Measurements from ENCODE around the gene AFTPH.
A peak's percentile ranks its signal among the peaks of the same experiment; 100 is the strongest.

AFTPH gene

DNA sequence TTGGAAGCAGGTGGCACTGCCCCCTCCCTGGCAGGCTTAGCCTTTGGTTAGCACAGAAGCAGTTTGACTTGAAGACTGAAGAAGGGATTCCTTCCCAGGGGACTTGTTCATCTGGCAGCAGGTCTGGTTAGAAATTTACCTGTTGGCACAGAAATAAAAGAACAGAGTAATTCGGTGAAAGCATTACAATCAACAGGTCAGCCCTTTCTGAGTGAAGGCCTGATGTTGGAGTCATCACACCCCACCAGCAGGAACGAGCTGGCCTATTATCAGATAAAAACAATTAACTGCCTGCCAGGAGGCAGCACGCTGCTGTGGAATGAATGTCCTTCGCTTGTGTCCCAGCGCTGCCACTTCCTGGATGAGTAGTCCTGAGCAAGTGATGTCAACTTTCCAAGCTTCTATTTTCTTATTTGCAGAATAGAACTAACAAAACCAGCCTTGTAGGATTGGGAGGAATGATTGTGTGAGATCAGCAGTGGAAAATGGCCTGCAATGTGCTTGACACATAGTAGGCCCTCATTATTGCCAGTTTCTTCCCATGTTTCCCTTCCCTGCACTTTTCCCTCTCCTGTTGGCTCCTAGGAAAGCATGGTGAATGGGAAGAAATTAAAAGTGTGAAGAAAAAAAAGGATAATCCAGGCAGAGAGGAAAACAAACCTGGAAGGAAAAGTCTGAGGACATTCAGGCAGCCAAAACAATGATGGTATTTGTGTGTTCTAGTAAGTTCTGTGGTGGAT, 41.2 kb upstream of the AFTPH start:
- H3K36me3 ChIP-seq (ENCODE audit: control insufficient read depth, insufficient read depth, low read length) = no peaks in the 10 kb centered on the region
- H3K4me2 ChIP-seq (ENCODE audit: low read length) = no peak overlapping the region
- H3K79me2 ChIP-seq = no peaks in the 10 kb centered on the region
- no peaks in the 10 kb centered on the region for H3K27me3 ChIP-seq (ENCODE audit: control insufficient read depth, insufficient read depth, low read length)
- H3K9ac ChIP-seq = no peak overlapping the region
- H2AFZ ChIP-seq = peak overlapping the region; percentile 36
- TF ChIP-seq, protein P1, sequence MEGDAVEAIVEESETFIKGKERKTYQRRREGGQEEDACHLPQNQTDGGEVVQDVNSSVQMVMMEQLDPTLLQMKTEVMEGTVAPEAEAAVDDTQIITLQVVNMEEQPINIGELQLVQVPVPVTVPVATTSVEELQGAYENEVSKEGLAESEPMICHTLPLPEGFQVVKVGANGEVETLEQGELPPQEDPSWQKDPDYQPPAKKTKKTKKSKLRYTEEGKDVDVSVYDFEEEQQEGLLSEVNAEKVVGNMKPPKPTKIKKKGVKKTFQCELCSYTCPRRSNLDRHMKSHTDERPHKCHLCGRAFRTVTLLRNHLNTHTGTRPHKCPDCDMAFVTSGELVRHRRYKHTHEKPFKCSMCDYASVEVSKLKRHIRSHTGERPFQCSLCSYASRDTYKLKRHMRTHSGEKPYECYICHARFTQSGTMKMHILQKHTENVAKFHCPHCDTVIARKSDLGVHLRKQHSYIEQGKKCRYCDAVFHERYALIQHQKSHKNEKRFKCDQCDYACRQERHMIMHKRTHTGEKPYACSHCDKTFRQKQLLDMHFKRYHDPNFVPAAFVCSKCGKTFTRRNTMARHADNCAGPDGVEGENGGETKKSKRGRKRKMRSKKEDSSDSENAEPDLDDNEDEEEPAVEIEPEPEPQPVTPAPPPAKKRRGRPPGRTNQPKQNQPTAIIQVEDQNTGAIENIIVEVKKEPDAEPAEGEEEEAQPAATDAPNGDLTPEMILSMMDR (IDR thresholded peaks at IDR 0.05) = no peak
- H3K9me3 ChIP-seq (ENCODE audit: control insufficient read depth, low read length) = no peaks in the 10 kb centered on the region
- peaks cover 7% of the 10 kb centered on the region for H3K4me1 ChIP-seq
- no peak overlapping the region for H3K27ac ChIP-seq
- H3K4me3 ChIP-seq (ENCODE audit: low read depth, low read length) = no peak overlapping the region

DNA sequence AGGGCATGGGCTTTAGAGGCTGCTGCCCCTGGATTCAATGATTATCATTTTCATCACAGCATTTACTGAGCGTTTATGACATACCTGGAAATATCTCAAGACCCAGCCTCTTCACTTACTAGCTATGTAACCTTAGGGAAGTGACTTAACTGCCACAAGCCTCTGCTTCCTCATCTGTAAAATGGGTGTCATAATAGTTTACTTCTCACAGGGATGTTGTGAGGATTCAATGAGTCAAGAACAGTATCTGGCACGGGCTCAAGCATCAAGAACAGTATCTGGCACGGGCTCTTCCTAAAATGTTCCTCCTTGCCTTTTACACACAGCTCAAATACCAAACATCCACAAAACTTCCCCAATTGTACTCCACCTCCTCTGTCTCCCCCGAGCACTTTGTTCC, 38.8 kb upstream of the AFTPH start:
- H3K79me2 ChIP-seq = no peaks in the 10 kb centered on the region

DNA sequence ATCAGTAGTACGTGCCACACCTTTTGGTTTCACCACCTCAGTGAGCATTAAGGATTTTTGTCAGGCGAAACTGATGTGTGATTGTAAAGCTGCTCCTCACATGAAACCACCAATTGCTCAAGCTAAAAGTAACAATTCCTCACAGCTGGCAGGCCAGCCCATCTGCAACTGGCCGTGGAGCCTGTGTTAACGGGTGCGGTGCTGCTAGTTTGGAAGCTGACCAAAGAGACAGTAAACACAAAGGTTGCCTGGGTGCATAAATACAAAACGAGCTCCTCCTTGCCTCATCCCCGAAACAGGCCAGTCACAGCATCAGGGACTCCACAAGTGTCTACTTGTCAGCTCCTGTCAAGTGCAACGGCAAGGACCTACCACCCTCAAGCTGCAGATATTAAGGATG, 38.2 kb upstream of the AFTPH start:
- Histone ChIP-seq H3K36me3 (ENCODE audit: control insufficient read depth, insufficient read depth, low read length) (no peaks in the 10 kb centered on the region), H2AFZ (no peak overlapping the region), H3K9ac (no peak overlapping the region), H3K4me3 (ENCODE audit: low read depth, low read length) (no peak overlapping the region), H3K27ac (no peak overlapping the region), H3K9me3 (ENCODE audit: control insufficient read depth, low read length) (no peaks in the 10 kb centered on the region), H3K4me2 (ENCODE audit: low read length) (no peak overlapping the region), H3K4me1 (peaks cover 9% of the 10 kb centered on the region), H3K79me2 (no peaks in the 10 kb centered on the region), H3K27me3 (ENCODE audit: control insufficient read depth, insufficient read depth, low read length) (no peaks in the 10 kb centered on the region)
- TF ChIP-seq, protein P1 (IDR thresholded peaks at IDR 0.05) = no peak

More for the DNA sequence above, 38.8 kb upstream of the AFTPH start:
- Histone ChIP-seq H3K9ac (no peak overlapping the region), H3K4me3 (ENCODE audit: low read depth, low read length) (no peak overlapping the region), H3K4me1 (peaks cover 9% of the 10 kb centered on the region), H3K27me3 (ENCODE audit: control insufficient read depth, insufficient read depth, low read length) (no peaks in the 10 kb centered on the region), H3K27ac (no peak overlapping the region), H3K4me2 (ENCODE audit: low read length) (no peak overlapping the region), H3K36me3 (ENCODE audit: control insufficient read depth, insufficient read depth, low read length) (no peaks in the 10 kb centered on the region), H2AFZ (no peak overlapping the region), H3K9me3 (ENCODE audit: control insufficient read depth, low read length) (no peaks in the 10 kb centered on the region)
- TF ChIP-seq, protein P1 (IDR thresholded peaks at IDR 0.05) = no peak

DNA sequence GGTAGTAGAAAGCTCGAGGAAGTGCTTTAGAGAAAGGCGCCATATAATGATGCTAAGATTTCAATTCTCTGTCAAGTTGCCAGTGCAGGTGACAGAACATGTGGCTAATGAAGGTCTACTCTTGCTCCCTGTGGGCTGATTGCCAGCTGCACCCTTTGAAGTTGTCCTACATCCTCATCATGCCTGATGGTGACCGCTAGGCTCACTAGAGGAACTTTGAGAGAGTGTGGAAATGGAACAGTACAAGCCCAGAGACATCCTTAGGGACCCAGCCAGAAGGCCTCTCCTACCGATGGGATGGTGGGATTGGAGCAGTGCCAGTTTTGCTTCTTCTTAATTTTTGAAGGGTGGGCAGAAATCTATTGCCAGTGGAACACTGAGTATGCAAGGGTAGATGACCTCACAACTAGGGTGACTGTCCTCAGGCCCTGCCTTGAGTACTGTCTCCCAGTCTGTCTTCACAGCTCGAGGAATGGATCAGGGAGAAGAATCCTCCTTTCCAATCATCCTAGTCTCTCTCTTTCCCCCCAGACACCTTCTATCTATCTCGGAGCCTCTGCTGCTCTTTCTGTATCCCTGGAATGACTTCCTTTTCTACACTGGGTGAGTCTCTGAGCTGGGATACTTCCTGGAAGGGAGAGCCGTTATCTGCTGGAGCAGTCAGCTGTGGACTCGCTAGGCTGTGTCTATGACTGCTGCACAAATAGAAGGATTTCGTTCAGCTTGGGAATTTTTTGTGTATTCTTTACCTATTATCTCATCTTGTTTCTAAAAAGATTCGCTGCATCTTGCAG, 36.7 kb upstream of the AFTPH start:
- no peaks in the 10 kb centered on the region for H3K27me3 ChIP-seq (ENCODE audit: control insufficient read depth, insufficient read depth, low read length)
- TF ChIP-seq, protein P1 (IDR thresholded peaks at IDR 0.05) = no peak
- no peak overlapping the region for H3K4me2 ChIP-seq (ENCODE audit: low read length)
- H3K79me2 ChIP-seq = no peaks in the 10 kb centered on the region
- no peak overlapping the region for H3K4me3 ChIP-seq (ENCODE audit: low read depth, low read length)
- no peaks in the 10 kb centered on the region for H3K9me3 ChIP-seq (ENCODE audit: control insufficient read depth, low read length)
- H2AFZ ChIP-seq = no peak overlapping the region
- peaks cover 9% of the 10 kb centered on the region for H3K4me1 ChIP-seq
- H3K27ac ChIP-seq = no peak overlapping the region
- no peak overlapping the region for H3K9ac ChIP-seq
- H3K36me3 ChIP-seq (ENCODE audit: control insufficient read depth, insufficient read depth, low read length) = no peaks in the 10 kb centered on the region

Measured in parathyroid adenoma (tissue), 2 donors.